Glutamatergic neuron (in vitro differentiated cells): ENCODE data around the gene PTOV1. TPM values are rescaled to one million over a fixed set of nuclear protein-coding genes. Genes with fewer than 3 reads are reported as not detected.
A peak's percentile ranks its signal among the peaks of the same experiment; 100 is the strongest.

Experiments used
- DNase-seq: peaks from one replicate; pipeline ENCODE4 v3.0.0; 2022
- H3K27ac Mint-ChIP-seq: one replicate; pipeline ENCODE4 v1.8.0; 2020; ENCODE audit warnings: mild to moderate bottlenecking, mixed read lengths, inconsistent platforms; ENCODE audit not compliant: unreplicated experiment
- H3K27me3 Mint-ChIP-seq: one replicate; pipeline ENCODE4 v1.8.0; 2020; ENCODE audit warnings: mild to moderate bottlenecking, moderate library complexity, mixed read lengths, inconsistent platforms; ENCODE audit not compliant: unreplicated experiment
- H3K36me3 Mint-ChIP-seq: one replicate; pipeline ENCODE4 v1.8.0; 2020; ENCODE audit warnings: mild to moderate bottlenecking, mixed read lengths, inconsistent platforms; ENCODE audit not compliant: unreplicated experiment
- H3K4me1 Mint-ChIP-seq: one replicate; pipeline ENCODE4 v1.8.0; 2020; ENCODE audit warnings: mild to moderate bottlenecking, low read depth, mixed read lengths, inconsistent platforms; ENCODE audit not compliant: unreplicated experiment
- H3K4me3 Mint-ChIP-seq: one replicate; pipeline ENCODE4 v1.8.0; 2020; ENCODE audit warnings: mild to moderate bottlenecking, mixed read lengths, inconsistent platforms; ENCODE audit not compliant: unreplicated experiment
- H3K9me3 Mint-ChIP-seq: one replicate; pipeline ENCODE4 v1.8.0; 2020; ENCODE audit warnings: mild to moderate bottlenecking, moderate library complexity, mixed read lengths, inconsistent platforms; ENCODE audit not compliant: unreplicated experiment
- CTCF ChIP-seq: fragments of 200-600 bp; sonication (generic); IDR thresholded peaks from one replicate; pipeline ENCODE4 v1.5.0; 2021; ENCODE audit not compliant: partially characterized antibody, unreplicated experiment
- microRNA-seq: library from miRNA; unstranded; fragments of <30 nt; microRNA quantifications from one replicate; pipeline ENCODE4, GENCODE V29; 2020; ENCODE audit not compliant: unreplicated experiment
- total RNA-seq: library from RNA; stranded (reverse); fragmentation: NEBNext Ultra II Directional; extraction: Animal tissue kit (Norgen Biotek cat#: 25700); gene quantifications from one replicate; pipeline ENCODE4 v1.2.1, GENCODE V29; 2021; ENCODE audit not compliant: unreplicated experiment

The PTOV1 gene
- total RNA-seq, 1 donor from 2014 or later = 342 TPM

GRCh38 chr19:49906879-49907564 lies 56.1 kb downstream of the PTOV1 start:
- peak overlapping the region; percentile 38 for H3K4me3 Mint-ChIP-seq
- H3K4me1 Mint-ChIP-seq = no peaks in the 10 kb centered on the region
- H3K9me3 Mint-ChIP-seq = peaks cover 6% of the 10 kb centered on the region
- no peak for TF ChIP-seq CTCF
- no peak overlapping the region for H3K27ac Mint-ChIP-seq
- no peaks in the 10 kb centered on the region for H3K36me3 Mint-ChIP-seq
- no peak for DNase-seq
- peaks cover 3% of the 10 kb centered on the region for H3K27me3 Mint-ChIP-seq

GRCh38 chr19:49907745-49908446 lies 56.9 kb downstream of the PTOV1 start:
- H3K4me3 Mint-ChIP-seq = no peak overlapping the region
- H3K9me3 Mint-ChIP-seq = peaks cover 7% of the 10 kb centered on the region
- H3K36me3 Mint-ChIP-seq = no peaks in the 10 kb centered on the region
- no peak overlapping the region for H3K27ac Mint-ChIP-seq
- H3K4me1 Mint-ChIP-seq = no peaks in the 10 kb centered on the region
- no peak for TF ChIP-seq CTCF
- H3K27me3 Mint-ChIP-seq = peaks cover 3% of the 10 kb centered on the region
- no peak for DNase-seq

- peaks cover 6% of the 10 kb centered on the region for H3K27me3 Mint-ChIP-seq
Measured at GRCh38 chr19:49908480-49909420, 57.8 kb downstream of the PTOV1 start.

GRCh38 chr19:49910179-49910578 lies 59.2 kb downstream of the PTOV1 start:
- H3K36me3 Mint-ChIP-seq = peaks cover 7% of the 10 kb centered on the region
- no peak overlapping the region for H3K27ac Mint-ChIP-seq
- TF ChIP-seq CTCF = no peak

More at GRCh38 chr19:49908480-49909420, 57.8 kb downstream of the PTOV1 start:
- Mint-ChIP-seq H3K36me3 (peaks cover 3% of the 10 kb centered on the region), H3K9me3 (peaks cover 7% of the 10 kb centered on the region), H3K27ac (no peak overlapping the region), H3K4me3 (no peak overlapping the region), H3K4me1 (no peaks in the 10 kb centered on the region)
- no peak for TF ChIP-seq CTCF
- no peak for DNase-seq

More at GRCh38 chr19:49910179-49910578, 59.2 kb downstream of the PTOV1 start:
- H3K4me1 Mint-ChIP-seq = no peaks in the 10 kb centered on the region
- peaks cover 6% of the 10 kb centered on the region for H3K27me3 Mint-ChIP-seq
- H3K4me3 Mint-ChIP-seq = no peak overlapping the region
- peaks cover 9% of the 10 kb centered on the region for H3K9me3 Mint-ChIP-seq
- DNase-seq = no peak

Small RNA genes lying within 50 kb of the gene (microRNA-seq; reads per million reads assigned to microRNA genes)
- gene MIR4749 = 20.9 reads per million, percentile 59 among the genes with 10 or more reads in this experiment
- 15.0 reads per million, percentile 55 among the genes with 10 or more reads in this experiment for gene MIR4750
- gene MIR6800 = 2.5 reads per million, percentile 17 among the genes with 10 or more reads in this experiment

Other genes starting within 250 kb of the PTOV1 start
- gene RRAS, start 211.0 kb upstream of the PTOV1 start, total RNA-seq = 4.7 TPM
- 84.4 TPM for gene SCAF1, start 208.9 kb upstream of the PTOV1 start, total RNA-seq
- 40.1 TPM for gene IRF3, start 185.3 kb upstream of the PTOV1 start, total RNA-seq
- gene BCL2L12, start 185.2 kb upstream of the PTOV1 start, total RNA-seq = 7.5 TPM
- 177 TPM for gene PRMT1, start 173.9 kb upstream of the PTOV1 start, total RNA-seq
- gene ADM5, start 161.6 kb upstream of the PTOV1 start, total RNA-seq = 3.2 TPM
- gene CPT1C, start 160.0 kb upstream of the PTOV1 start, total RNA-seq = 133 TPM
- not detected for gene TSKS, start 87.9 kb upstream of the PTOV1 start, total RNA-seq
- gene AP2A1, start 84.2 kb upstream of the PTOV1 start, total RNA-seq = 175 TPM
- 13.6 TPM for gene FUZ, start 37.9 kb upstream of the PTOV1 start, total RNA-seq
- 51.0 TPM for gene MED25, start 32.9 kb upstream of the PTOV1 start, total RNA-seq
- 81.3 TPM for gene PNKP, start 16.4 kb downstream of the PTOV1 start, total RNA-seq
- gene AKT1S1, start 26.2 kb downstream of the PTOV1 start, total RNA-seq = 23.7 TPM
- 56.8 TPM for gene TBC1D17, start 26.5 kb downstream of the PTOV1 start, total RNA-seq
- gene IL4I1, start 45.7 kb downstream of the PTOV1 start, total RNA-seq = 0.59 TPM
- gene ATF5, start 78.0 kb downstream of the PTOV1 start, total RNA-seq = 138 TPM
- gene NUP62, start 78.3 kb downstream of the PTOV1 start, total RNA-seq = 65.4 TPM
- gene SIGLEC11, start 110.0 kb downstream of the PTOV1 start, total RNA-seq = not detected
- 44.5 TPM for gene VRK3, start 174.2 kb downstream of the PTOV1 start, total RNA-seq
- gene ZNF473, start 174.8 kb downstream of the PTOV1 start, total RNA-seq = 13.4 TPM